Gastrocnemius medialis (tissue), 4 donors: Measurements from ENCODE around the gene PTH1R. TPM values are rescaled to one million over a fixed set of nuclear protein-coding genes. Genes with fewer than 3 reads are reported as not detected.

Source experiments
- ATAC-seq, 2 donors: fragments of 150-250 bp; one replicate each; pipeline ENCODE4 v1.9.1; 2016
- DNase-seq, 2 donors: peaks; one replicate each; pipeline ENCODE4 v3.0.0-alpha.2; 2019
- H3K27ac ChIP-seq, 4 donors: fragments of 200-600 bp; sonication (generic); 1 replicate in 1 of 4; 2 replicates in 3 of 4; pipeline ENCODE4 v1.5.1; 2016 to 2018; ENCODE audit warnings: mild to moderate bottlenecking in 2 of 4, moderate library complexity in 1 of 4
- H3K27me3 ChIP-seq, 3 donors: fragments of 200-600 bp; sonication (generic) in 2 of 3; 1 replicate in 1 of 3; 2 replicates in 2 of 3; pipeline versions ENCODE4 v1.5.1 to v1.6.0; 2016 to 2019; ENCODE audit warnings: mild to moderate bottlenecking in 1 of 3, moderate library complexity in 1 of 3
- H3K36me3 ChIP-seq, 2 donors: fragments of 200-600 bp; sonication (generic) in 1 of 2; one replicate each; pipeline ENCODE4 v1.5.1; 2017 to 2018
- H3K4me1 ChIP-seq, 2 donors: fragments of 200-600 bp; sonication (generic) in 1 of 2; one replicate each; pipeline ENCODE4 v1.5.1; 2016 to 2017; ENCODE audit warnings: mild to moderate bottlenecking in 2 of 2
- H3K4me3 ChIP-seq, 4 donors: fragments of 200-600 bp; sonication (generic) in 3 of 4; 1 replicate in 1 of 4; 2 replicates in 3 of 4; pipeline ENCODE4 v1.5.1; 2016 to 2019; ENCODE audit warnings: mild to moderate bottlenecking in 2 of 4
- H3K9me3 ChIP-seq, 3 donors: fragments of 200-600 bp; sonication (generic) in 2 of 3; 1 replicate in 1 of 3; 2 replicates in 2 of 3; pipeline ENCODE4 v1.5.1; 2016 to 2019
- POLR2A ChIP-seq, 2 donors: fragments of 450-650 bp; IDR thresholded peaks; one replicate each; pipeline ENCODE4 v1.6.1; 2017; ENCODE audit warnings: antibody characterized with exemption in 2 of 2, mild to moderate bottlenecking in 2 of 2, moderate library complexity in 2 of 2
- in situ Hi-C, 4 donors: fragments of 200-750 bp; cut with MboI; loops; one replicate each; pipeline versions ENCODE4 v1.15.0 to v1.8.0; 2017; ENCODE audit warnings: low sequenced_read_pairs in 4 of 4
- intact Hi-C: fragments of 100-400 bp; cut with DNase I; formaldehyde crosslinking; loops from one replicate; pipeline ENCODE4 v1.15.1; 2023; ENCODE audit warnings: low total_unique reads
- total RNA-seq, 4 donors: library from RNA; depleted of rRNA; stranded (reverse); fragments of >200 nt; gene quantifications; one replicate each; pipeline versions ENCODE4 v1.1.0 to v1.2.3, GENCODE V29; 2016
- TF ChIP-seq, protein P1 (sequence below), 5 experiments: fragments of 450-650 bp in 3 of 5; fragments of 200-600 bp in 2 of 5; sonication (generic) in 2 of 5; IDR thresholded peaks in 4 of 5; conservative IDR thresholded peaks in 1 of 5; 1 replicate in 4 of 5; 2 replicates in 1 of 5; pipeline ENCODE4 v1.5.1; 2016 to 2019; ENCODE audit warnings: antibody characterized with exemption in 5 of 5, mild to moderate bottlenecking in 3 of 5, moderate library complexity in 3 of 5

Gene PTH1R
- total RNA-seq, 4 donors from 2014 or later, result 2.3 to 7.9 (median 7.3) TPM

DNA sequence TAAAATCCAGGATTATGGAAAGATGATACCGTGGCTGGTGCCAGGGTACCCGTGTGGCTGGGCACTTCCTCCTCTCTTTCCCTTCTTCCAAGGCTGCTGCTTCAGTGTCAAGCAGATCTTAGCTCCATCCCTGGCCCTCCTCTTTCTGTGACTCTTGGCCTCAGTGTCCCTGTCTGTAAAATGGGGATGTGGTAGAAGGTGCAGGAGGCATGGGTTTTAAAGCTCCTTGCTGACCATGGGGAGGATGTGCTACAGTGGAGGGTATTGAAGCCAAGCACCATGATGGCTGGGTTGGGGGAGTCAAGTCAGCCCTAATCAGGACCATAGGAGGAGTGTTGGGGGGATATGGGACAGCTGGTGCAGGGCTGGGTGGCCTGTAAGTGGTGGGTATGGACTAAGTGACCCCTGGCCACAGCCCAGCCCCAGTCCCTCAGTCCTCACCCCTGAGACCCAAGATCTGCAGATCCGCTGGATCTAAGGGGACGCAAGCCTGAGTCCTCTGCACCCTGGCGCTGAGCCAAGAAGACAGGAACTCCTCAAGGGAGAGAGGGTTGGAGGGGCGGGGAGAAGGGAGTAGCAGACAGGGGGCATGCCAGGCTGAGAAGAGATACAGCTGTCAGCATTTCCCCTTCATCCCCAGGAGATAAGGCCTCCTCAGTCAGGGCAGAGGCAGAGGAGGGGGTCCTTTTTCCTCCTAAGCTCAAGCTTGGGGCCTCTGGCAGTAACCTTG lies 12.0 kb downstream of the PTH1R start:
- in situ Hi-C loops (loop anchor here in 3 of 4 donors (5.0 to 10.0 kb wide), 2 partner anchors 175 to 182 kb away; partner anchors contain the start of gene PRSS50 (in 2 of the 3)), intact Hi-C loops (loop anchor here (5.0 kb wide), 1 partner anchor 42 kb away; no protein-coding TSS in a partner anchor)
- no peak for DNase-seq
- TF ChIP-seq POLR2A (IDR thresholded peaks at IDR 0.05), result no peak
- TF ChIP-seq, protein P1, sequence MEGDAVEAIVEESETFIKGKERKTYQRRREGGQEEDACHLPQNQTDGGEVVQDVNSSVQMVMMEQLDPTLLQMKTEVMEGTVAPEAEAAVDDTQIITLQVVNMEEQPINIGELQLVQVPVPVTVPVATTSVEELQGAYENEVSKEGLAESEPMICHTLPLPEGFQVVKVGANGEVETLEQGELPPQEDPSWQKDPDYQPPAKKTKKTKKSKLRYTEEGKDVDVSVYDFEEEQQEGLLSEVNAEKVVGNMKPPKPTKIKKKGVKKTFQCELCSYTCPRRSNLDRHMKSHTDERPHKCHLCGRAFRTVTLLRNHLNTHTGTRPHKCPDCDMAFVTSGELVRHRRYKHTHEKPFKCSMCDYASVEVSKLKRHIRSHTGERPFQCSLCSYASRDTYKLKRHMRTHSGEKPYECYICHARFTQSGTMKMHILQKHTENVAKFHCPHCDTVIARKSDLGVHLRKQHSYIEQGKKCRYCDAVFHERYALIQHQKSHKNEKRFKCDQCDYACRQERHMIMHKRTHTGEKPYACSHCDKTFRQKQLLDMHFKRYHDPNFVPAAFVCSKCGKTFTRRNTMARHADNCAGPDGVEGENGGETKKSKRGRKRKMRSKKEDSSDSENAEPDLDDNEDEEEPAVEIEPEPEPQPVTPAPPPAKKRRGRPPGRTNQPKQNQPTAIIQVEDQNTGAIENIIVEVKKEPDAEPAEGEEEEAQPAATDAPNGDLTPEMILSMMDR (IDR thresholded peaks at IDR 0.05 in 4 of 5, conservative IDR thresholded peaks at IDR 0.05 in 1 of 5), result no peak
- no peaks in the 10 kb centered on the region for H3K36me3 ChIP-seq
- H3K27me3 ChIP-seq, result no peaks in the 10 kb centered on the region
- H3K4me1 ChIP-seq, result peaks cover 5 to 10% of the 10 kb centered on the region in 2 donors
- no peaks in the 10 kb centered on the region for H3K9me3 ChIP-seq
- no peak for ATAC-seq
- H3K27ac ChIP-seq, result no peak overlapping the region
- no peak overlapping the region for H3K4me3 ChIP-seq

DNA sequence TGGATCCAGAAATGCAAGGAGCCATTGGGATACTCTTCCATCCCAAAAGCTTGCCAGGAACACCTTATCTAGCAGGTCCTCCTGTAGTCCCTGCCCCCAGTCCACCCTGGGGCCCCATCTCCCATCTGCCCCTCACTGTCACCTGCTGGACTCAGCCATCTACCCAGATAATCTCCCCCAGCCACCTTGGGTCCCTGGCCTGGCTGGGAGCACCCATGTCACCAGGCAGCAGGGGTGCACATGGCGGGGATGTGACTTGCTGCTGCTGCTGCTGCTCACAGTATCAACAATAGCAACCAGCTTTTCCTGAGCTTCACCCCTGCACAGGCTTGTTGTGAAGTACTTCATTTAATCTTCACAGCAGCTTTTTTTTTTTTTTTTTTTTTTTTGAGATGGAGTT lies 12.6 kb downstream of the PTH1R start:
- peaks cover 5 to 10% of the 10 kb centered on the region in 2 donors for H3K4me1 ChIP-seq
- in situ Hi-C loops, result loop anchor here in 3 of 4 donors (5.0 to 10.0 kb wide), 2 partner anchors 175 to 183 kb away; partner anchors contain the start of gene PRSS50 (in 2 of the 3)
- no peak overlapping the region for H3K4me3 ChIP-seq
- H3K36me3 ChIP-seq, result no peaks in the 10 kb centered on the region
- H3K27ac ChIP-seq, result no peak overlapping the region
- DNase-seq (no peak), ATAC-seq (no peak)
- no peaks in the 10 kb centered on the region for H3K9me3 ChIP-seq
- H3K27me3 ChIP-seq, result no peaks in the 10 kb centered on the region
- no peak for TF ChIP-seq POLR2A (IDR thresholded peaks at IDR 0.05)
- TF ChIP-seq, protein P1 (IDR thresholded peaks at IDR 0.05 in 4 of 5, conservative IDR thresholded peaks at IDR 0.05 in 1 of 5), result no peak
- intact Hi-C loops, result loop anchor here (5.0 kb wide), 1 partner anchor 43 kb away; no protein-coding TSS in a partner anchor

DNA sequence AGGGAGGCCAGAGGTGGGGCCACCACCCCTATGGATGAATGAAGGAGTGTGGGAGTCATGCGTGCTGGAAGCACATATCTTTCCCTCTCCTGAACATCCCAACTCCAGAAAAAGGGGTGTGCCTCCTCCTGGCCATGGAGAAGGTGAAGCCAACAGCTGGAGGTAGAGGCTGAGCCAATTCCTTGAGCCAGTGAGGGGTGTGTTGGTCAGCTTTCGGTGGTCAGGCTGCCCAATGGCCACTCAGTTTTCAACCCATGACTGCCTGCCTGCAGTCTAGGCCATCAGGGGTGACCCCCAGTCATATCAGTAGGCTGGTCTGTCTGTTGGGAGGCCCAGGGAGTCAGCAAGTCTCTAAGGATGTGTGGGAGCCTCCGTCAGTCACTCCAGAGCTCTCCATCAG lies 13.6 kb downstream of the PTH1R start:
- Histone ChIP-seq H3K9me3 (no peaks in the 10 kb centered on the region), H3K27ac (peak overlapping the region in 1 of 4 donors; percentile 50), H3K4me1 (peaks cover 5 to 10% of the 10 kb centered on the region in 2 donors), H3K27me3 (no peaks in the 10 kb centered on the region), H3K36me3 (no peaks in the 10 kb centered on the region), H3K4me3 (no peak overlapping the region)
- in situ Hi-C loops, result loop anchor here in 3 of 4 donors (5.0 to 10.0 kb wide), 2 partner anchors 176 to 184 kb away; partner anchors contain the start of gene PRSS50 (in 2 of the 3)
- intact Hi-C loops, result loop anchor here (5.0 kb wide), 1 partner anchor 44 kb away; no protein-coding TSS in a partner anchor
- no peak for ATAC-seq
- no peak for DNase-seq
- TF ChIP-seq POLR2A (IDR thresholded peaks at IDR 0.05), result no peak
- TF ChIP-seq, protein P1 (IDR thresholded peaks at IDR 0.05 in 4 of 5, conservative IDR thresholded peaks at IDR 0.05 in 1 of 5), result no peak

DNA sequence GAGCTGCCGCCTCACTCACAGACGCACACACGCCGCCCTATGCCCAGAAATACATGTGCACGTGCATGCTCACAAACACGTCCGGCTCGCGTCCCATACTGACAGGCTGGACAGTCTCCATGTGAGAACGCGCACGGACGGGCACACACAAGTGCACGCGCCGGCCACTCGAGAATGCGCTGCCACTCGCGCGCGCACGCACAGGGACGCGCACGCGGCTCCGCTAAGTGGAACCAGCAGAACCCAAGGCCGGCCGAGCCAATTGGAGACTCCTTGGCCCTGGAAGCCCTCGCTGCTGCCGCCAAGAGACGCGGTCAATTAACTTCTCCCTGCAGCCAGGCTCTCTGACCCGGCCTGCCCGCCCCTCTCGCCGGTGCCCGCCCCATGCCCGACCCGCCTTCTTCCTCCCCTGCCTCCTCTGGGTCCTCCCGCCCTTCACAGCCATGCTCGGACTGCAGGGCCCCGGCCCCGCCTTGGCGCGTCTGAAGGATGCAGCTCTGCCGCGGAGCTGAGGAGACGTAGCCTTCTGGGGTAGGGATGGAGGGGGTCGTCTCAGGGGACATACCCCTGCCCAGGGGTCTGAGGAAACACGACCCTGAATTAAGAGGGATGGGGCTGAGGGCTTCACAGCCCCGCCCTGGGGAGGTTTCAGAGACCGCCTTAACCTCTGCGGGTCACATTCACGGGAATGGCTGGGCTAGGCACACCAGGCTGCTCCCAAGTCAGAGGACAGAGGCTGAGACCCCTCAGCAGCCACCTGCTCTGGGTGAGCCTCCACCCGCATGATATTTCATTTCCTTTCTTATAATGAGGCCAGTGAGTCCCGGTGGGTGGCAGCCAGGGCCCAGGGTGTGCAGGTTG lies 15.0 kb downstream of the PTH1R start:
- H3K4me3 ChIP-seq, result peak overlapping the region; percentile 50 to 57 (median 52)
- ATAC-seq (peak; percentile 46 to 63), DNase-seq (peak; percentile 35 to 45)
- H3K27ac ChIP-seq, result peak overlapping the region; percentile 1 to 55 (median 52)
- in situ Hi-C loops (loop anchor here in 3 of 4 donors (5.0 to 10.0 kb wide), 2 partner anchors 178 to 185 kb away; partner anchors contain the start of gene PRSS50 (in 2 of the 3)), intact Hi-C loops (loop anchor here (5.0 kb wide), 1 partner anchor 45 kb away; no protein-coding TSS in a partner anchor)
- H3K4me1 ChIP-seq, result peaks cover 5 to 10% of the 10 kb centered on the region in 2 donors
- no peaks in the 10 kb centered on the region for H3K36me3 ChIP-seq
- TF ChIP-seq, protein P1 (IDR thresholded peaks at IDR 0.05 in 4 of 5, conservative IDR thresholded peaks at IDR 0.05 in 1 of 5), result no peak
- TF ChIP-seq POLR2A (IDR thresholded peaks at IDR 0.05), result no peak
- no peaks in the 10 kb centered on the region for H3K9me3 ChIP-seq
- no peaks in the 10 kb centered on the region for H3K27me3 ChIP-seq
